Kidney (tissue), 14 donors: ENCODE results near the gene REM2. TPM values are rescaled to one million over a fixed set of nuclear protein-coding genes. Genes with fewer than 3 reads are reported as not detected.

Source experiments
- DNase-seq, 5 donors: peaks; one replicate each; pipeline ENCODE4 v3.0.0-alpha.2; 2013 to 2020
- FAIRE-seq: peaks from 2 replicates; lab custom pipeline; 2012; peaks lifted over from hg19 to GRCh38; lab: Jason Lieb, UNC
- H3K27ac ChIP-seq, 2 donors: one replicate each; pipeline ENCODE4 v1.7.0; 2013; ENCODE audit warnings: low read depth in 2 of 2, low read length in 2 of 2, inconsistent platforms in 1 of 2
- H3K27me3 ChIP-seq: one replicate; pipeline ENCODE4 v1.7.1; 2013; ENCODE audit warnings: low read length, inconsistent platforms; ENCODE audit not compliant: control insufficient read depth, insufficient read depth
- H3K36me3 ChIP-seq, 3 donors: one replicate each; pipeline versions ENCODE4 v1.7.0 to v1.7.1; 2013; ENCODE audit warnings: low read length in 3 of 3, control low read depth in 1 of 3, inconsistent platforms in 1 of 3; ENCODE audit not compliant: insufficient read depth in 3 of 3, control insufficient read depth in 2 of 3
- H3K4me1 ChIP-seq, 3 donors: one replicate each; pipeline versions ENCODE4 v1.7.0 to v1.7.1; 2013; ENCODE audit warnings: low read length in 3 of 3, inconsistent platforms in 1 of 3, low read depth in 1 of 3; ENCODE audit not compliant: control insufficient read depth in 2 of 3, insufficient read depth in 2 of 3
- H3K4me3 ChIP-seq, 3 donors: one replicate each; pipeline versions ENCODE4 v1.7.0 to v1.8.1; 2013; ENCODE audit warnings: low read length in 3 of 3, control low read depth in 1 of 3, inconsistent platforms in 1 of 3
- H3K9ac ChIP-seq, 3 donors: one replicate each; pipeline versions ENCODE4 v1.7.0 to v1.7.1; 2013; ENCODE audit warnings: low read length in 3 of 3, control low read depth in 1 of 3, inconsistent platforms in 1 of 3
- H3K9me3 ChIP-seq, 3 donors: one replicate each; pipeline versions ENCODE4 v1.7.0 to v1.7.1; 2013; ENCODE audit warnings: low read length in 3 of 3, control low read depth in 1 of 3, inconsistent platforms in 1 of 3; ENCODE audit not compliant: control insufficient read depth in 2 of 3, insufficient read depth in 1 of 3
- CTCF ChIP-seq: IDR thresholded peaks from 3 replicates; pipeline ENCODE4 v1.5.1; 2012; ENCODE audit warnings: mild to moderate bottlenecking, moderate library complexity, borderline replicate concordance; ENCODE audit not compliant: insufficient read depth; ENCODE audit errors: extremely low read depth
- intact Hi-C: fragments of 100-400 bp; cut with DNase I; formaldehyde crosslinking; loops from one replicate; pipeline ENCODE4 v1.11.1; 2022
- polyA plus RNA-seq: library from polyadenylated mRNA; stranded (reverse); fragments of 350-450 nt; fragmentation: Illumina TruSeq; extraction: RNeasy Lipid Tissue Mini Kit (QIAGEN cat#74804); gene quantifications from one replicate; pipeline ENCODE4 v1.2.3, GENCODE V29; 2014; ENCODE audit warnings: low read depth, low replicate concordance; ENCODE audit not compliant: insufficient read depth
- total RNA-seq: library from RNA; stranded (reverse); fragmentation: NEBNext Ultra II Directional; extraction: Animal tissue kit (Norgen Biotek cat#: 25700); gene quantifications from one replicate; pipeline ENCODE4 v1.2.1, GENCODE V29; 2021
- donor health status: control.
- donor health status: control.
- donor health status: control.
- donor health status: control.
- donor health status: control.
- donor health status: DM: yes; HTN: yes; CAD: no.
- donor health status: Normal renal cell carcinoma (clear cell type).

REM2 gene
- total and polyA plus RNA-seq, 2 donors from 2014 or later: 0.63 to 0.77 TPM

GRCh38 chr14:22918804-22919600, 36.0 kb downstream of the REM2 start, which contains the start of gene RBM23:
Gene RBM23, minus strand, starts transcription at chr14:22919149.
- Histone ChIP-seq H3K9me3 (no peaks in the 10 kb centered on the region), H3K4me1 (peaks cover 3 to 10% (median 3%) of the 10 kb centered on the region in 3 donors), H3K27ac (peak within 1 kb of the TSS; percentile 98 to 99), H3K4me3 (peak within 1 kb of the TSS; percentile 80 to 99 (median 94)), H3K9ac (peak within 1 kb of the TSS; percentile 89 to 100 (median 100)), H3K36me3 (peaks cover 2 to 26% (median 23%) of the 10 kb centered on the region in 3 donors), H3K27me3 (no peaks in the 10 kb centered on the region)
- peak; percentile 98 for FAIRE-seq
- TF ChIP-seq CTCF: no peak
- intact Hi-C loops: no loop called here
- peak; percentile 100 for DNase-seq

GRCh38 chr14:22919601-22919921, 36.5 kb downstream of the REM2 start:
- Histone ChIP-seq H3K27me3 (no peaks in the 10 kb centered on the region), H3K4me1 (peaks cover 3 to 10% (median 3%) of the 10 kb centered on the region in 3 donors), H3K9ac (peak overlapping the region; percentile 41 to 70 (median 61)), H3K4me3 (peak overlapping the region; percentile 74 to 94 (median 76)), H3K27ac (peak overlapping the region; percentile 84 to 92), H3K9me3 (no peaks in the 10 kb centered on the region), H3K36me3 (peaks cover 6 to 31% (median 28%) of the 10 kb centered on the region in 3 donors)
- FAIRE-seq (no peak), DNase-seq (no peak)
- no peak for TF ChIP-seq CTCF
- intact Hi-C loops: no loop called here

GRCh38 chr14:22920697-22921096, 37.7 kb downstream of the REM2 start:
- FAIRE-seq: no peak
- H3K27me3 ChIP-seq: no peaks in the 10 kb centered on the region
- TF ChIP-seq CTCF: no peak
- no peak overlapping the region for H3K27ac ChIP-seq
- intact Hi-C loops: no loop called here
- H3K9ac ChIP-seq: no peak overlapping the region
- H3K4me1 ChIP-seq: peaks cover 3 to 10% (median 3%) of the 10 kb centered on the region in 3 donors
- H3K36me3 ChIP-seq: peaks cover 9 to 33% (median 31%) of the 10 kb centered on the region in 3 donors
- H3K4me3 ChIP-seq: no peak overlapping the region
- no peaks in the 10 kb centered on the region for H3K9me3 ChIP-seq
- no peak for DNase-seq
